ENCODE measurements around the gene GAS6.
A peak's percentile ranks its signal among the peaks of the same experiment; 100 is the strongest.

The GAS6 gene

DNA sequence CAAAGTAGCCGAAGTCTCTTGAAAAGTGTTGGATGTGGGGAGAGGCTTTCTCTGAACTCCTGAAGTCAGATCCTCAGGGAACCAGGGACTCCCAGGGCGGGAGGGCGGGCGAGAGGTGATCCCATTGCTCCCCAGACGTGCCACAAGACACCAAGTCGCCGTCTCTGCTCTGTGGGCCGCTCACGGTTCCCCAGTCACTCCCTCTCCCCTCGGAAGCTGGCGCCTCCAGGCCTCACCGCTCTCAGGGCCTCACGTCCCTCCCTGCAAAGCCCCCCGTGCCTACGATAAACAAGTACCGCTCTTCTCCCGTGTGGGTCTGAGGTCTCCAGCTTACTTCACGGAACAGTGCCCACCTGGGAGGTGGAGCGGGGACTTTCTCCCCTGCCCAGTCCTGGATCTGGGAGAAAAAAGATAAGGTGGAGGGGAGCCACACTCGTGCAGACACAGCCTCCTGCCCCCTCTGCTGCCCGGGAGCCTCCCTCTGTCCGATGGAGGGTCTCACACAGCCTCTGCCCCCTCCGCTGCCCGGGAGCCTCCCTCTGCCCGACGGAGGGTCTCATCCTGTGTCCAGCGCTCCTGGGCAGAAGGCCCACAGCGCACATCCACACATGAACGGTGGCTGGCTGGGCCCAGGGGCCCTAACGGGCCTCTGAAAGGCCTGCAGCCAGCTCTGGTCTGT, 50.7 kb downstream of the GAS6 start:
- DNase-seq (ENCODE audit: insufficient read length, low spot score), result no peak
- FAIRE-seq, result no peak

DNA sequence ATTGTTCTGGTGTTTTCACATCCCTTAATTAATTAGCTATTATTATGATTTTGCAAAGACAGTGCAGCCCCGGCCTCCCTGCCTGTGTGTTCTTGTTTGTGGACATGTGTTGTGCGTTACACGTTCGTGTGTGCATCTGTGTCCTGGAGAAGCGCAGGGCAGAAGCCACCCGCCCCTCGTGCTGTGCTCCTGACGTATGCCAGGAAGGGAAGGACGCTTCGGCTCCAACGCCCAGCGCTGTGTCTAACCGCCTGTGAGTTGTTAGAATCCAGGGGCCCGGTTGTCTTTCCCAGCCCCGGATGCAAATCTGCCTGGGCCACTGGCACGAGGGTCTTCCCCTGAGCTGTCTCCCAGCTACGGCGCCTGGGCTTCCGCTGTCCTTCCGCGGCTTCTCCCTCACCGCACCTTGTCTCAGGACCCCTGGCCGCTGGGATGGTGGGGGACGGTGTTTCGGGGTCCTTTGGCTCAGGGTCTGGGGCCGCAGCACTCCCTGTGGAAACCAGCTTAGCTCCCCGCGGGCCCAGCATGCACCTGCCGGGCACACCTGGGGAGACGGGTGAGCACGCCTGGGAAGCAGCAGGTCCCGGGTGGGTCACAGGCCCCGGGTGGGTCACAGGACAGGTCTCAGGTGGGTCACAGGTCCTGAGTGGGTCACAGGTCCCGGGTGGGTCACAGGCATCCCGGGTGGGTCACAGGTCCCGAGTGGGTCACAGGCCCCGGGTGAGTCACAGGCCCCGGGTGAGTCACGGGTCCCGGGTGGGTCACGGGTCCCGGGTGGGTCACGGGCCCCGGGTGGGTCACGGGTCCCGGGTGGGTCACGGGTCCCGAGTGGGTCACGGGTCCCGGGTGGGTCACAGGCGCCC, 51.5 kb downstream of the GAS6 start:
- DNase-seq (ENCODE audit: insufficient read length, low spot score) (no peak), FAIRE-seq (no peak)

DNA sequence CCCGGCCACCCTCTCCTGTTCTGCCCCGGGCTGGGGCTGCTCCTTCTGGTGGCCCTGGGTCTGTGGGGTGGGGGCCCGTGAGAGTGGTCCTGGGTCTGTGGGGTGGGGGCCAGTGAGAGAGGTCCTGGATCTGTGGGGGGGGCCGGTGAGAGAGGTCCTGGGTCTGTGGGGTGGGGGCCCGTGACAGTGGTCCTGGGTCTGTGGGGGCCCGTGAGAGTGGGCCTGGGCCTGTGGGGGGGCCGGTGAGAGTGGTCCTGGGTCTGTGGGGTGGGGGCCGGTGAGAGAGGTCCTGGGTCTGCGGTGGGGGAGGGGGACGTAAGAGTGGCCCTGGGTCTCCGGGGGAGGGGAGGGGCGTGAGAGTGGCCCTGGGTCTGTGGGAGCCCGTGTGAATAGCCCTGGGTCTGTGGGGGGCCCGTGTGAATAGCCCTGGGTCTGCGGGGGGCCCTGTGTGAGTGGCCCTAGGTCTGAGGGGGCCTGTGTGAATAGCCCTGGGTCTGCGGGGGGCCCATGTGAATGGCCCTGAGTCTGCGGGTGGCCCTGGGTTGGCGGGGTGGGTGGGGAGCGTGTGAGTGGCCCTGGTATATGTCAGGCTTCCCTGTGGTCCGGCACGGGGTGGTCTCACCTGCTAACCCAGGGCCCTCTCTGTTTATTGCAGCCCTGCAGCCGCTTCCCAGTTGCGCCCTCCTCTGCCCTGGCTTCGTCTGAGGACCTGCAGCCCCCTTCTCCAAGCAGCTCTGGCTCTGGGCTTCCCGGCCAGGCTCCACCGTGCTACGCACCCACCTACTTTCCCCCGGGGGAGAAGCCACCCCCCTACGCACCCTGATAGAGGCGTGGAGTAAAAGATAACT, 52.6 kb downstream of the GAS6 start:
- DNase-seq (ENCODE audit: insufficient read length, low spot score), result no peak
- no peak for FAIRE-seq

DNA sequence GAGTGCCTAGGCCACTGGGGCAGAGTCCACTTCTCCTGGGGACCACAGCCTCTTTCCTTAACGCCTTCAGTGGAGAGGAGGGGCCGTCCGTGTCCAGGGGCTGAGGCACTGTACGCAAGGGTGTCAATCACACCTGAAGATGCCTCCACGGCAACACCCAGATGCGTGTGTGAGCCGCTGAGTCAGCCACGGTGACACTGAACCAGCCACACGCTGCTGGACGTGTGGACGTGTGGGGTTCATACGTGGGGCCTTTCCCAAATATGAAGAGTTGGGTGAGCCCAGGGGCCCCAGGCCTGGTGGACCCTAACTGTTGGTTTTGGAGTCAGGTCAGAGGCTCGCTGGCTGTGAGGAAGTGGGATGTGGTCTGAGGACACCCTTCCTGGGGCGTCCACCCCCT, 53.2 kb downstream of the GAS6 start:
- DNase-seq (ENCODE audit: insufficient read length, low spot score), result no peak
- FAIRE-seq, result no peak

DNA sequence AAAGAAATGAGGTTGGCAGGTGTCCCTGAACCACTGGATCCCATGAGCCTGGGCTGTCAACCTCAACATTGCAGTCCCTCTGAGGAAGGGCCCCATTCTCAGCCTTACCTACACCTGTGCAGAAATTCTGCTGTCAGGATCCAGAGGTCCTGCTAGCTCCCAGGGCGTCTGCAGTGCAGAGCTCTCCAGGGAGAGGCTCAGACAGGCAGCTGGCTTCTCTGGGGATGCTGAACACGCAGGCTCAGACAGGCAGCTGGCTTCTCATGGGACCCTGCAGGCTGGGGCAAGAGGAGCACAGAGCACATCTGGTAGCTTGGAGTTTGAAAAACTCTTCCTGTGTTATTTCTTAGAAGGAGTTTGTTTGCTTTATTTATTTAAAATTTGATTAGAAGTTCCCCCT, 53.9 kb downstream of the GAS6 start:
- no peak for FAIRE-seq
- no peak for DNase-seq (ENCODE audit: insufficient read length, low spot score)

DNA sequence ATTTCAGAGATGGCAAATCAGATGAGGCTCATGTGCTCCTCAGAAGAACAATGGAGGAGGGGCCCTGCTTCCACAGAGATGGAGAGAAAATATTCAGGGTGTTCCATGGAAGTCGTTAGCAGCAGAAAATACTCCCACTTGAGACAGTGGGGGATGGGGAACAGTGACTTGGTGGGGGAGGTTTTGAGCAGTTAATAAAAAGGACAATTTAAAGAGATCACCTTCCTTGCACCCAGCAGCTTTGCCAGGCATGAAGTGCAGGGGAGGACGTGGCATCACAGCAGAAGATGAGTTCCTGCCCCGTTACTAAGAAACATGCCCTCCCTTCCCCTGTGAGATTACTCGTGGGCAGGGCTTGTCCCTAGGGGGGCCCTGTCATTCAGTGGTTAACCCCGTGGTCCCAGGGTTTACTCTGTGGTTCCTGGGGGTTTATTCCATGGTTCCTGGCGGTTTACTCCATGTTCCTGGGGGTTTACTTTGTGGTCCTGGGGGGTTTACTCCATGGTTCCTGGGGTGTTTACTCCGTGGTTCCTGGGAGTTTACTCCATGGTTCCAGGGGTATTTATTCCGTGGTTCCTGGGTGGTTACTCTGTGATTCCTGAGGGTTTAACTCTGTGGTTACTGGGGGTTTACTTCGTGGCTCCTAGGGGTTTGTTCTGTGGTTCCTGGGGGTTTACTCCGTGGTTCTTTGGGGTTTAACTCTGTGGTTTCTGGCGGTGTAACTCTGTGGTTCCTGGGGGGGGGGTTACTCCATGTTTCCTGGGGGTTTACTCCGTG, 55.6 kb downstream of the GAS6 start:
- FAIRE-seq (no peak), DNase-seq (ENCODE audit: insufficient read length, low spot score) (no peak)

DNA sequence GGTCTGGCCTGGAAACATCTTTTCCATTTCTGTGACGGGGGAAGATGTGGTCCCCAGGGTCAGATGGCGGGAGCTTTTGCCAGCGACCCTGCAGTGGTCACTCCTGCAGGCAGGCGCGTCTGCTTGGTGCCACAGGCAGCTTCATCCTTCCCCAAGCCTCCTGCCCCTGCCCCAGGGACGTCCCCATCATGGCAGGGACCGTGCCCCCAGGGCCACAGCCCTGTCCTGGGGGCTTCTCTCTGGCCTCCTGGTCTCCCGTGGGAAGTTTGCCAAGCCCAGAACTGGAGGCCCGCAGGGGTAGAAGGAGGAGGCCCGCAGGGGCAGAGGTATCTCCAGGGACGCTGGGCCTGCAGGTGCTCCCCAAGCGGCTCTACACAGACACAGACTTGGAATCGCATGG, 57.4 kb downstream of the GAS6 start:
- FAIRE-seq, result no peak

DNA sequence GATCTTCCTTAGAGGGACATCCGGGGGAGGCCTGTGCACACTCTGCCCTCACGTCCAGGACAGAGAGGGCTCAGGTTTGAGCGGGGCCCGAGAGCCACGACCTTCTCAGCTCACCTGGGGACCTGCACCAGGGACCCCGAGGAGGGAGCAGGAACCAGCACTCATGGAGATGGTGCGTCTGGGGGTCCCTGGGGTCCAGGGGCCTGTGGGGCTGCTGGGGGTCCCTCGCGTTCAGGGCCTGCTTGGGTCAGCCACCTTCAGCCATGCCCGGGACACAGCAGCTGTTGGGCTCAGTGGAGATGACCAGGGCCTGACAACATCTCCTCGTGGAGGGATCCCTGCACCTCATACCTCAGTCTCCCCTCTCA, 57.8 kb downstream of the GAS6 start:
- no peak for FAIRE-seq

More for the DNA sequence above, 57.4 kb downstream of the GAS6 start:
- DNase-seq (ENCODE audit: insufficient read length, low spot score), result no peak

DNA sequence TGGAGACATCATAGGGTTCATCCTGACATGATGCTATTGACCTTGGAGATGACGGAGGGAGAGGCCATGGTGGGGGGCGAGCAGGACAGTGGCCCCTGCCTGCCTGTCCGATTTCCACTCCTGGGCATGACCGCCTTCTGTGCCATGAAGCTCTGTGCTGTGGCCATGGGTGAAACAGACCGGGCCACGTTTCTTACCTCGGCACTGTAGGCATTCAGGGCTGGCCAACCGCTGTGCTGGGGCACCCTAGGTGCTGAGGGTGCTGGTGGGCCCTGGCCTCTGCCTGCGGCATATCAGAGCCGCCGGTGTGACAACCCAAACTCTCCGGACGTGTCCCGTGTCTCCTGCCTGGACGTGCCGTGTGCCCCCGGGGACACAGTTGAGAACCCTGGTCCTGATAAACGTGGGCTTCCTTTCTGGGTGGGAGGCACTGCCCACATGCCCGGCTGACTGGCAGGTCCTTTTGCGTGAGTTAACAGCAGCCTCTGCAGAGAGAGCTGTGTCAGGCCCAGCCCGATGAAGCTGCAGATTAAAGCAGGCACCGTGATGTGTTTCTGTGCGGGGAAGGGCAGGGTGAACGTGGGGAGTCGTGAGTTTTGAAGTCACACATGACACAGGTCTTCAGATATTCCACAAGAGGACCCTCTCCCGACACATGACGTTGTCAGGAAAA, 58.3 kb downstream of the GAS6 start:
- DNase-seq (ENCODE audit: insufficient read length, low spot score), result no peak

More for the DNA sequence above, 57.8 kb downstream of the GAS6 start:
- no peak for DNase-seq (ENCODE audit: insufficient read length, low spot score)

DNA sequence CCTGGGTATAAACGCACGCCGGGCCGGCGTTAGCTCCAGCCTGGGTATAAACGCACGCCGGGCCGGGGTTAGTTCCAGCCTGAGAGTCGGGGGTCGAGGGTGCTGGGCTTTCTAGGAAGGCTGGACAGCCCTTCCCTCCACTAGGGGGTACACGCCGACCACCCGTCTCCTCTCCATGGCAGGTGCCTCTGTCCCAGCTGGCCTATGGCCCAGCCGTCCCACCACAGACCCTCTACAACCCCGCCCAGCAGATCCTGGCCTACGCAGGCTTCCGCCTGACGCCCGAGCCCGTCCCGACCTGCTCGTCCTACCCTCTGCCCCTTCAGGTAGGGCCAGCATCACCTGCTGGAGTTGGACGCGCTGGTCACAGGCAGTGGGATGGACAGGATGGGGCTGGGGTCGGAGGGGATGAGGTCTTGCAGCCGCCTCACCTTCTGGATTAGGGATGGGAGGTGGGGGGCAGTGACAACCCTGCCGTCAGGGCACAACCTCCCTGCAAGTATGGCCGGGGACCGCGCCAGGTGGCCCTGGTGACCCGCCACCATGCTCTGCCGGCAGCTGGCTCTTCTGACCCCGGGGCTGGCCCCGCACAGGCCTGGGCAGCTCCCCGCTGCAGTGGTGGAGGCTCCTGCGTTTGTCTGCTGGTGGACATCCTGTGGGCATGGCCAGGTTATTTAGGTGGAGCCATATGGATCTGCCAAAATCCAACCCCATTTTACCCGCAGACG, 59.0 kb downstream of the GAS6 start:
- DNase-seq (ENCODE audit: insufficient read length, low spot score) (no peak), FAIRE-seq (no peak)

More for the DNA sequence above, 58.3 kb downstream of the GAS6 start:
- FAIRE-seq, result no peak

DNA sequence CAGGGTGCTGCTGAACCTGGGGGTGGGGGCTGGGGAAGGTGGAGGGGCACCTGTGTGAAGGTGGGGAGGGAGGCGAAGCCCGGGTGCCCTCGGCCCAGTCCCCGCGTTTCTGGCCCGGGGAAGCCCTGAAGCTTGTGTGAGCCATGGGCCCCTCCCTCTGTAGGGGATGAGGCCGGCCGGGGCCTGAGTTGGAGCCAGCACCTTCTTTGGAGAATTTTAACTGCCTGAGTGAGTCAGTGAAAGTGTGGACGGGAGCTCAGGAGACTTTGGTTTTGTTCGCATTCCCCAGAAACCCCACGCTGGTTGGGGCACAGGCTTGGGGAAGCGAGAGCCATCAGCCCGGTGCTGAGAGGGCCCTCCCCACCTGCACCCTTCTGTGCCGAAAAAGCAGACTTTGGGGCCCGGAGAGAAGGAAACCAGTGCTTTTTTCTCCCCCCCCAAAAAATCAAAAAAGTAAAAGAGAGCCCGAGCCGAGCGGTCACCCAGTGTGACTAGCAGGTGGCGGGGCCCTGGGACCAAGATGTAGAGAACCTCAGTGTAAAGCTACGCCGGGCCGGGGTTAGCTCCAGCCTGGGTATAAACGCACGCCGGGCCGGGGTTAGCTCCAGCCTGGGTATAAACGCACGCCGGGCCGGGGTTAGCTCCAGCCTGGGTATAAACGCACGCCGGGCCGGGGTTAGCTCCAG, 59.7 kb downstream of the GAS6 start:
- FAIRE-seq, result no peak

DNA sequence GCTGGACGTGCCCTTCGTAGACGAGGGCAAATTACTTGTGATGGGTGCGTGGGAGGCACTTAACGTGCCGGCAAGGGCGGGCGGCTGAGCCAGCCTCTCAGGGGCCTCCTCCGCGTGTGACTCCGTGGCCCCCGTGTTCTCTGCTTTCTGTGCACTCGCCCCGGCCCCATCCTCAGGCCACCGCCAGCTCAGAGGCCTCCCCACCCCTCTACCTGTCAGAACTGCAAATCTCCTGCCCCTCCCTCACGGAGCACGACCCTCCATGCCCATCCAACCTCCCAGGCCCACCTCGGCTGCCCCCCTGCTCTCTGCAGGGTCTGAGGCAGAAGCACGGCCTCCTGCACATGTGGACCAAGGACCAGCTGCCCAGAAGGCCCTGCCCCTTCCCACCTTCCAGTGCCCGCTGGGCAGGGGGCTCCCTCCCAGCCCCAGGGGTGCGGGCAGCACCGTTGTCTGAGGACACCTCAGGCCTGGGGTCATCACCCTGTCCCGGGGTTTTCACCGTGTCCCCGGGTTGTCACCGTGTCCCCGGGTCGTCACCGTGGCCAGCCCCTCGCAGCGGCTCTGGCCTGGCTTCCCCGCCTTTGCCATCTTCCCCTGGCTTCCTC, 60.4 kb downstream of the GAS6 start:
- DNase-seq (ENCODE audit: insufficient read length, low spot score), result no peak
- FAIRE-seq, result no peak

More for the DNA sequence above, 59.7 kb downstream of the GAS6 start:
- no peak for DNase-seq (ENCODE audit: insufficient read length, low spot score)

DNA sequence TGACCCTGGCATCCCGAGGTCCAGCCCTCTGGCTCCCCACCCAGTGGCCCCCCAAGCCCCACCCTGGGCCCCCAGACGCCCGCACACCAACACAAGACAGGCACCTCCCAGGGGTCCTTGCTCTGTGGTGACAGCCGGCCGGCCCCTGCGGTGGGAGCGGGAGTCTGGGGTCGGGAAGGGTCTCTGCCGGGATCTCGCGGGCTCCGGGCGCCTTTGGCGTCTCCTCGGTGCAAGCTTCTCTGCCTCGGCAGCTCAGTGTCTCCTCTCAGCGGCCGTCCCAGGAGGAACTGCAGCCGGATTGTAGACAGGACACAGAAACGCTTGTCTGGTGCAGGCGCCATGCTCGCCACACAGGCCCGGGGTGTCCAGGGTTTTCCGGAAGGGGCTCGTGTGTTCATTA, 61.1 kb downstream of the GAS6 start:
- FAIRE-seq (no peak), DNase-seq (ENCODE audit: insufficient read length, low spot score) (no peak)

DNA sequence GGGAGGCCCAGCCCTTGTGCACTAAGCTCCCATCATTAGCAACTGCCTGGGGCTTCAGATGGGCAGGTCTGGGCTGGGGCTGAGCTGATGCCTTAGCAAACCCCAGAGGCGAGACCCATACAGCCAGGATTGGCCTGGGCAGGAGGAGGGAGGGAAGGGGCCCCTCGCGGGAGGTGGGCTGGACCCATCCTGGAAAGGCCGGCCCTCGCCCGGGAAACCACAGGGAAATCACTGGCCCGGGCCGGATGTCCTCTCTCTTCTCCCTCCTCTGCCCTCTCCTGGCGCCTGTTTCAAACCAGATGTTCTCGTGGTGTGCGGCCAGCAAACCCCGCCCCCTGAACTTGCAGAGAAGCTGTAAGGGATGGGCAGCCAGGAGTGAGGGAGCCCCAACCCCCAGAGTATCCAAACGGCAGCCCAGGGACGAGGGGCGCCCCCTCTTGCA, 61.8 kb downstream of the GAS6 start:
- DNase-seq (ENCODE audit: insufficient read length, low spot score) (peak; percentile 27), FAIRE-seq (no peak)

DNA sequence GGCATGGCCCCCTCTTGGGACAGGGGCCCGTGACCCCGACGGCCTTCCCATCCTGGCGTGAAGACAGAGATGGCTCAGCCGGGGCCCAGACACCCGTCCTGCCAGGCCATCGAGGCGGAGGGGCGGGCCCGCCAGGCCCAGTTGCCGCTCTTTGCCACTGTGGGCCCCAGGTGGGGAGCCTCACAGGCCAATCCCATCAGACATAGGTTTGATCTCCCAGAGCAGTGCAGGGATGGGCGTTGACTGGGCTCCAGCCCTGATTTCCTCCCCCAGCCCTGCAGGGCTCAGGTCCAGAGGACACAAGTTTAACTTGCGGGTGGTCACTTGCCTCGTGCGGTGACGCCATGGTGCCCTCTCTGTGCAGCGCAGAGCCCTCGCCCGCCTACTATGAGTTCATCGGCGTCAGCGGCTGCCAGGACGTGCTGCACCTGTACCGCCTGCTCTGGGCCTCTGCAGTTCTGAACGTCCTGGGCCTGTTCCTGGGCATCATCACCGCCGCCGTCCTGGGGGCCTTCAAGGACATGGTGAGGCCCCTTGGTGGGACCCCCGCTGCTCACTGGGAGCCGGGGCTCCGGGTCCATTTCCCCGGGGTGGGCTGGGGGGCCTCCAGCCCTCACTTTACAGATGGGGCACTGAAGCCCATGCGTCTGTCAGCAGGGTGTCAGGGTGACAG, 62.5 kb downstream of the GAS6 start:
- DNase-seq (ENCODE audit: insufficient read length, low spot score), result no peak
- no peak for FAIRE-seq

DNA sequence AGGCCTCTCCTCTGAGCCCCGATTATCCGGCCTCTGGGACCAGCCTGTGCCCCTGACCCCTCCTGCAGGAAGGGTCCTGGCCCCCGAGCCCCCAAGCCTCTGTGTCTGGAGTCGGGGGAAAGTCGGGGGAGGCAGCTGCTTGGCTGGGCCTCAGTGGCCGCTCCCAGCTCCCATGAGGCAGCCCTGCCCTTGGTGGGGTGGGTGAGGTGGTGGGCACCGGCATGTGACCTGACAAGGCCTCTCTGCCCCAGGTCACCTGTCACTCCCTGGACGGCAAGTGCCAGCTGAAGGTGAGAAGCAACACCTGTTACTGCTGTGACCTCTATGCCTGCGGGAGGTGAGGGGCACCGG, 63.3 kb downstream of the GAS6 start:
- DNase-seq (ENCODE audit: insufficient read length, low spot score), result no peak
- no peak for FAIRE-seq

DNA sequence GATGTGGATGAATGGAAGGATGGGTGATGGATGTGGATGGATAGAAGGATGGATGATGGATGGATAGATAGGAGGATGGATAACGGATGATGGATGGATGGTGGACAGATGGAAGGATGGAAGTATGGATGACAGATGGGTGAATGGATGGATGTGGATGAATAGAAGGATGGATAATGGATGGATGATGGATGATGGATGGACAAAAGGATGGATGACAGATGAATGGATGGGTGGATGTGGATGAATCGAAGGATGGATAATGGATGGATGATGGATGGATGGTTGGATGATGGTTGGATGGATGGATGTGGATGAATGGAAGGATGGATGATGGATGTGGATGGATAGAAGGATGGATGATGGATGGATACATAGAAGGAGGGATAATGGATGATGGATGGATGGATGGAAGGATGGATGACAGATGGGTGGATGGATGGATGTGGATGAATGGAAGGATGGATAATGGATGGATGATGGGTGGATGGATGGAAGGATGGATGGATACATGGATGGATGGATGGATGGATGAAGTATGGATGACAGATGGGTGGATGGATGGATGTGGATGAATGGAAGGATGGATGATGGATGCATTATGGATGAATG, 65.6 kb downstream of the GAS6 start:
- FAIRE-seq, result no peak
- DNase-seq (ENCODE audit: insufficient read length, low spot score), result no peak

Data from HTR-8/SVneo (cell line).